Tibial artery (tissue), 4 donors: ENCODE results near the gene CORO7.

ENCODE experiments used
- DNase-seq, 2 donors: peaks; one replicate each; pipeline ENCODE4 v3.0.0-alpha.2; 2019
- H3K27ac ChIP-seq, 2 donors: fragments of 200-600 bp; sonication (generic) in 1 of 2; 1 replicate in 1 of 2; 2 replicates in 1 of 2; pipeline ENCODE4 v1.5.1; 2018 to 2019; ENCODE audit warnings: mild to moderate bottlenecking in 1 of 2
- H3K27me3 ChIP-seq, 2 donors: fragments of 200-600 bp; sonication (generic) in 1 of 2; one replicate each; pipeline versions ENCODE4 v1.5.1 to v1.6.0; 2016 to 2019
- H3K36me3 ChIP-seq, 3 donors: fragments of 200-600 bp; sonication (generic) in 2 of 3; one replicate each; pipeline ENCODE4 v1.5.1; 2016 to 2019; ENCODE audit warnings: mild to moderate bottlenecking in 2 of 3
- H3K4me1 ChIP-seq, 4 donors: fragments of 200-600 bp; sonication (generic) in 2 of 4; 1 replicate in 3 of 4; 2 replicates in 1 of 4; pipeline ENCODE4 v1.5.1; 2016 to 2019
- H3K4me3 ChIP-seq, 2 donors: fragments of 200-600 bp; sonication (generic) in 1 of 2; 1 replicate in 1 of 2; 2 replicates in 1 of 2; pipeline ENCODE4 v1.5.1; 2018 to 2019; ENCODE audit warnings: mild to moderate bottlenecking in 2 of 2
- H3K9me3 ChIP-seq, 3 donors: fragments of 200-600 bp; sonication (generic) in 1 of 3; one replicate each; pipeline ENCODE4 v1.5.1; 2016 to 2019
- CTCF ChIP-seq, 2 experiments: fragments of 200-600 bp in 1 of 2; fragments of 450-650 bp in 1 of 2; IDR thresholded peaks; one replicate each; pipeline ENCODE4 v1.5.1; 2017 to 2019; ENCODE audit warnings: antibody characterized with exemption in 2 of 2, mild to moderate bottlenecking in 1 of 2, moderate library complexity in 1 of 2
- intact Hi-C: fragments of 100-400 bp; cut with DNase I; formaldehyde crosslinking; loops from one replicate; pipeline ENCODE4 v1.15.0; 2023; ENCODE audit warnings: low total_unique reads

CORO7 gene

GRCh38 chr16:4333308-4333638 is 83.1 kb downstream of the CORO7 start:
- TF ChIP-seq CTCF (IDR thresholded peaks at IDR 0.05): no peak
- no peak overlapping the region for H3K4me3 ChIP-seq
- H3K36me3 ChIP-seq: peaks cover 27 to 61% (median 58%) of the 10 kb centered on the region in 3 donors
- H3K27ac ChIP-seq: no peak overlapping the region
- H3K27me3 ChIP-seq: no peaks in the 10 kb centered on the region
- intact Hi-C loops: no loop called here
- H3K9me3 ChIP-seq: no peaks in the 10 kb centered on the region
- no peak for DNase-seq
- peaks cover 7 to 27% (median 21%) of the 10 kb centered on the region in 4 donors for H3K4me1 ChIP-seq

GRCh38 chr16:4332623-4333307 is 83.6 kb downstream of the CORO7 start:
- no peak for TF ChIP-seq CTCF (IDR thresholded peaks at IDR 0.05)
- intact Hi-C loops: no loop called here
- no peaks in the 10 kb centered on the region for H3K27me3 ChIP-seq
- peaks cover 27 to 56% (median 55%) of the 10 kb centered on the region in 3 donors for H3K36me3 ChIP-seq
- no peak for DNase-seq
- H3K27ac ChIP-seq: no peak overlapping the region
- H3K4me3 ChIP-seq: no peak overlapping the region
- no peaks in the 10 kb centered on the region for H3K9me3 ChIP-seq
- H3K4me1 ChIP-seq: peaks cover 8 to 32% (median 26%) of the 10 kb centered on the region in 4 donors

GRCh38 chr16:4332083-4332482 is 84.3 kb downstream of the CORO7 start:
- no peak for TF ChIP-seq CTCF (IDR thresholded peaks at IDR 0.05)
- Histone ChIP-seq H3K27me3 (no peaks in the 10 kb centered on the region), H3K4me1 (peaks cover 8 to 39% (median 32%) of the 10 kb centered on the region in 4 donors), H3K4me3 (no peak overlapping the region), H3K27ac (no peak overlapping the region), H3K36me3 (peaks cover 25 to 49% (median 48%) of the 10 kb centered on the region in 3 donors), H3K9me3 (no peaks in the 10 kb centered on the region)
- DNase-seq: no peak
- intact Hi-C loops: no loop called here

GRCh38 chr16:4330277-4330874 is 86.0 kb downstream of the CORO7 start:
- intact Hi-C loops: no loop called here
- Histone ChIP-seq H3K27ac (peak overlapping the region; percentile 76 to 99), H3K4me3 (no peak overlapping the region), H3K36me3 (peaks cover 9 to 32% (median 31%) of the 10 kb centered on the region in 3 donors), H3K9me3 (no peaks in the 10 kb centered on the region), H3K27me3 (no peaks in the 10 kb centered on the region), H3K4me1 (peaks cover 8 to 56% (median 46%) of the 10 kb centered on the region in 4 donors)
- peak; percentile 96 for TF ChIP-seq CTCF (IDR thresholded peaks at IDR 0.05)
- peak; percentile 80 to 88 for DNase-seq

GRCh38 chr16:4328782-4329775 is 87.3 kb downstream of the CORO7 start:
- H3K4me1 ChIP-seq: peaks cover 8 to 69% (median 59%) of the 10 kb centered on the region in 4 donors
- no peak for TF ChIP-seq CTCF (IDR thresholded peaks at IDR 0.05)
- H3K27me3 ChIP-seq: no peaks in the 10 kb centered on the region
- H3K9me3 ChIP-seq: no peaks in the 10 kb centered on the region
- peaks cover 0 to 20% (median 19%) of the 10 kb centered on the region in 3 donors for H3K36me3 ChIP-seq
- intact Hi-C loops: loop anchor here (2.0 to 10.0 kb wide), 2 partner anchors 40 to 124 kb away; no protein-coding TSS in a partner anchor
- H3K27ac ChIP-seq: peak overlapping the region; percentile 76 to 99
- peak overlapping the region; percentile 48 to 58 for H3K4me3 ChIP-seq
- DNase-seq: peak in 1 of 2 donors; percentile 71
